ENCODE data around the gene DAB1. TPM values are rescaled to one million over a fixed set of nuclear protein-coding genes. Genes with fewer than 3 reads are reported as not detected.

Gene DAB1
- total RNA-seq, 1 donor from 2014 or later = 1.9 TPM

DNA sequence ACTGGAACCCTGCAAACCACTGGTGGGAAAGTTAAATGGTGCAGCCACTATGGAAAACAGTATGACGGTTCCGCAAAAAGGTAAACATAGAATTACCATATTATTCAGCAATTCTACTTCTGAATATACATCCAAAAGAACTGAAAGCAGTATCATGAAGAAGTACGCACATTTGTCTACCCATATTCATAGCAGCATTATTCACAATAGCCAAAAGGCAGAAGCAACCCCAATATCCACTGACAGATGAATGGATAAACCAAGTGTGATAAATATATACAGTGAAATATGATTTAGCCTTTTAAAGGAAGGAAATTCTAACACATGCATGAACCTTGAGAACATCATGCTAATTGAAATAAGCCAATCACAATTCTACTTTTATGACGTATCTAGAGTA is 39.6 kb downstream of the DAB1 start:
- TF ChIP-seq, protein P1, sequence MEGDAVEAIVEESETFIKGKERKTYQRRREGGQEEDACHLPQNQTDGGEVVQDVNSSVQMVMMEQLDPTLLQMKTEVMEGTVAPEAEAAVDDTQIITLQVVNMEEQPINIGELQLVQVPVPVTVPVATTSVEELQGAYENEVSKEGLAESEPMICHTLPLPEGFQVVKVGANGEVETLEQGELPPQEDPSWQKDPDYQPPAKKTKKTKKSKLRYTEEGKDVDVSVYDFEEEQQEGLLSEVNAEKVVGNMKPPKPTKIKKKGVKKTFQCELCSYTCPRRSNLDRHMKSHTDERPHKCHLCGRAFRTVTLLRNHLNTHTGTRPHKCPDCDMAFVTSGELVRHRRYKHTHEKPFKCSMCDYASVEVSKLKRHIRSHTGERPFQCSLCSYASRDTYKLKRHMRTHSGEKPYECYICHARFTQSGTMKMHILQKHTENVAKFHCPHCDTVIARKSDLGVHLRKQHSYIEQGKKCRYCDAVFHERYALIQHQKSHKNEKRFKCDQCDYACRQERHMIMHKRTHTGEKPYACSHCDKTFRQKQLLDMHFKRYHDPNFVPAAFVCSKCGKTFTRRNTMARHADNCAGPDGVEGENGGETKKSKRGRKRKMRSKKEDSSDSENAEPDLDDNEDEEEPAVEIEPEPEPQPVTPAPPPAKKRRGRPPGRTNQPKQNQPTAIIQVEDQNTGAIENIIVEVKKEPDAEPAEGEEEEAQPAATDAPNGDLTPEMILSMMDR (IDR thresholded peaks at IDR 0.05; ENCODE audit: unreplicated experiment) = no peak
- no peaks in the 10 kb centered on the region for H3K4me1 Mint-ChIP-seq
- H3K36me3 Mint-ChIP-seq = no peaks in the 10 kb centered on the region
- peaks cover 15% of the 10 kb centered on the region for H3K27me3 Mint-ChIP-seq (ENCODE audit: low read depth)
- H3K9me3 Mint-ChIP-seq = no peaks in the 10 kb centered on the region
- H3K4me3 Mint-ChIP-seq = no peak overlapping the region
- no peak overlapping the region for H3K27ac Mint-ChIP-seq
- DNase-seq (ENCODE audit: low spot score in 2 of 2, unreplicated experiment in 2 of 2) = no peak

DNA sequence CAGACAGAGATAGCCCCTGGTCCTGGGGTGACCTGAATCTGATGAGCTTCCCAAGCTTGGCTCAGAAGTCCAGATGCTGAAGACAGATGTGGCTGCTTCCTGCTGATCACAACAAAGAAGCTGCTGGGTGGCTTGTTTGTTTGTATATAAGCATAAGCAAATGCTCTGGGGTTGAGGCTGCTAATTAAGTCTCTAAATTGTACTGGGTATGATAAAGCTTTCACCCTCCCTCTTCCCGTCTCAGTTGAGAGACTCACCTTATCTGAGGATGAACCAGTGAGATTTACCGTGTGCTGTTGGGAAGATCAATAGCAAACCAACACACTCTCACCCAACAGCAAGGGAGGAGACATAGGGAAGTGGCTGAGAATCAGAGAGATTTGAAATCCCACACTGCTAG is 42.0 kb downstream of the DAB1 start:
- no peaks in the 10 kb centered on the region for H3K36me3 Mint-ChIP-seq
- TF ChIP-seq, protein P1 (IDR thresholded peaks at IDR 0.05; ENCODE audit: unreplicated experiment) = no peak
- DNase-seq (ENCODE audit: low spot score in 2 of 2, unreplicated experiment in 2 of 2) = no peak
- no peak overlapping the region for H3K4me3 Mint-ChIP-seq
- peaks cover 7% of the 10 kb centered on the region for H3K27me3 Mint-ChIP-seq (ENCODE audit: low read depth)
- no peak overlapping the region for H3K27ac Mint-ChIP-seq
- no peaks in the 10 kb centered on the region for H3K4me1 Mint-ChIP-seq
- no peaks in the 10 kb centered on the region for H3K9me3 Mint-ChIP-seq

DNA sequence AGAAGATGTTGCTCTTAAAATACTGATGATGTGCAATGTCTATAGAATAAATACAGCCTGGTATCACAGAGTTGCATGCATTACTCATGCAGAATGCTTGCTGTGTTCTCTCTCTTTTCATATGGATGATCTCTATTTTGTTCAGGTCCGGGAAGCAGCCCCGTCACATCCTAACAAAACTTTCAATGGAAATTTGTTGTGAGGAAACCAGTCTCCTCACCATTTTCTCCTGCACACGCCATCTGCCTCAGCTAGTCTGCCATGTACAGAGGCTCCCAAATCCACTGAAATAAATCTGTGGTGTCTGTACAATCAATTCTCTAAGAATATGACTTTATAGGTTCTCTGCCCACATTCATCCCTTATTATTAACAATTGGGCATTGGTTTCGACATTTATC is 42.4 kb downstream of the DAB1 start:
- no peaks in the 10 kb centered on the region for H3K9me3 Mint-ChIP-seq
- no peaks in the 10 kb centered on the region for H3K36me3 Mint-ChIP-seq
- no peak overlapping the region for H3K4me3 Mint-ChIP-seq
- DNase-seq (ENCODE audit: low spot score in 2 of 2, unreplicated experiment in 2 of 2) = no peak
- TF ChIP-seq, protein P1 (IDR thresholded peaks at IDR 0.05; ENCODE audit: unreplicated experiment) = no peak
- no peaks in the 10 kb centered on the region for H3K4me1 Mint-ChIP-seq
- H3K27me3 Mint-ChIP-seq (ENCODE audit: low read depth) = peaks cover 7% of the 10 kb centered on the region
- no peak overlapping the region for H3K27ac Mint-ChIP-seq

DNA sequence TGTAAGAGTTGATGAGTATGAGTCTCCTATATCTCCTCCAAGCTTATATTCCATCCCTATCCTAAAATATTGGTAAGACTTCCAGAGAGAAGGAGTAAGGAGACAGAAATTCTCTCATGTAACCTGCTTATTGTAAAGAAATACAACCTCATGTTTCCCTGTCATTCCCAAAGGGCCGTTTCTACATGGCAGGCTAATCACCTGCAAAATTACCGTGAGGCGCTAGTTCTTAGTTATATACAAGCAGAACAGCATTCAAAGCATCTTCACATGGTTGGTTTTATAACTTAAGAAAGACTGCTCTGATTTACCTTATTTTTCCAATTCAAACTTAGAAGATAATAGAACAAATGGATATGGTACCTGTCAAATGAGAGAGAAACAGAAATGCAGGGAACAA is 42.9 kb downstream of the DAB1 start:
- H3K4me1 Mint-ChIP-seq = no peaks in the 10 kb centered on the region
- H3K36me3 Mint-ChIP-seq = no peaks in the 10 kb centered on the region
- H3K9me3 Mint-ChIP-seq = no peaks in the 10 kb centered on the region
- no peak overlapping the region for H3K4me3 Mint-ChIP-seq
- TF ChIP-seq, protein P1 (IDR thresholded peaks at IDR 0.05; ENCODE audit: unreplicated experiment) = no peak
- H3K27me3 Mint-ChIP-seq (ENCODE audit: low read depth) = peaks cover 10% of the 10 kb centered on the region
- DNase-seq (ENCODE audit: low spot score in 2 of 2, unreplicated experiment in 2 of 2) = no peak
- no peak overlapping the region for H3K27ac Mint-ChIP-seq

DNA sequence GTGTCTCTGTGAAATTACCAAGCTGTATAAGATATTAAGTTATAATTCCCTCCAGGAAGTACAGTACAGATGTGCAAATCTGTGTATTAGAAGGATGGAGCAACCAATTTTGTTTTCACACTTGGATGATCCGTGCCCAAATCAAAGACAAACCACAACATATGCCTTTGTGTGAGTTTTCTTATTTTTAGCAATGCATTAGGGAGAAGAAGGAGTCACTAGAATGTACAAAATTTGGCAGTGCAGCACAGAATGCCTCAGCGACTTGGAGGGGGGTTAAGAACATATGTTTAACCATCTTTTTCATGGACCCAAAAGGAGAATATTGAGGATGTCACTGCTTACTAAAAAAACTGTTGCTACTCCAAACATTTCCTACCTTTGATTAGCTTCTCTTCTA is 45.3 kb downstream of the DAB1 start:
- no peaks in the 10 kb centered on the region for H3K9me3 Mint-ChIP-seq
- H3K36me3 Mint-ChIP-seq = no peaks in the 10 kb centered on the region
- no peak overlapping the region for H3K4me3 Mint-ChIP-seq

More for the DNA sequence above, 45.3 kb downstream of the DAB1 start:
- Mint-ChIP-seq H3K4me1 (peaks cover under 1% of the 10 kb centered on the region), H3K27me3 (ENCODE audit: low read depth) (peaks cover 10% of the 10 kb centered on the region), H3K27ac (no peak overlapping the region)
- no peak for DNase-seq (ENCODE audit: low spot score in 2 of 2, unreplicated experiment in 2 of 2)
- TF ChIP-seq, protein P1 (IDR thresholded peaks at IDR 0.05; ENCODE audit: unreplicated experiment) = no peak
